ENCODE data around the gene MOV10L1.
A peak's percentile ranks its signal among the peaks of the same experiment; 100 is the strongest.
"Not testable (repeated sequence)": the region's sequence is repeated elsewhere in the genome, so short reads cannot be mapped to it uniquely, and the experiment has no call there.

Gene MOV10L1

DNA sequence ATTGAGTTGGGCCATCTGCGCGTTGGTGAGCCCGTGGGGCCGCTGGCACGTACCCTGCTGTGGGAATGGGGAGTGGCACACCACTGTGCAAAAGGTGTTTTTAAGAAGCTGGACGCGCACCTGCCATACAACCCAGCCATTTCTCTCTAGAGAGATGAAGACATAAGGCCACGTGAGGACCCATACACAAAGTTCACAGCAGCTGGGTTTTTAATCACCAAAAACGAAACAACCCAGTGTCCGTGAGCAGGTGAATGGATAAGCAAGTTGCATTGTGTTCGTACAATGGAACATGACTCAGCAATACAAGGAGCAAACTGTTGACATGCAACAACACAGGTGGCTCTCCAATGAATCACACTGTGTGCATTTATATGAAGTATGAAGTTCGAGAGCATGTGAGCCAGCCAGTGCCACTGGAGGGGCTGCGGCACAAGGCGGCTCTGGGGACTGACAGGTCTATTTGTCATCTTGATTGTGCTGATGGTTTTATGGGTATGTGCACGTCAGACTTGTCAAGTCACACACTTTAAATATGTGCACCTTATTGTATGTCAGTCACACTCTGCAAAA lies 50.1 kb downstream of the MOV10L1 start:
- DNase-seq, result no peak

DNA sequence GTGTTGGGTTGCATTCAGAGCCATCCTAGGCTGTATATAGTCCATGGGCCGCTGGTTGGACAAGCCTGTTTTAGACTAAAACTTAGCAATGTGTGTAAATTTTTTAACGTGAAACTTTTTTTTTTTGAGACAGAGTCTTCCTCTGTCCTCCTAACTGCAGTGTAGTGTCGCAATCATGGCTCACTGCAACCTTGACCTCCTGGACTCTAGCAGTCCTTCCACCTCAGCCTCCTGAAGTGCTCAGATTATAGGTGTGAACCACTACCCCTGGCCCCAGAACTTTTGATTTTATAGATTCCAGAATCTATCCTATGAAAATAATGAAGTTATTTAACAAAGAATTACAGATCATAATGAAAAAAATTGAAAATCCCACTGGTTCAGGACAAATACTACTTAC lies 50.8 kb downstream of the MOV10L1 start:
- no peak for DNase-seq

DNA sequence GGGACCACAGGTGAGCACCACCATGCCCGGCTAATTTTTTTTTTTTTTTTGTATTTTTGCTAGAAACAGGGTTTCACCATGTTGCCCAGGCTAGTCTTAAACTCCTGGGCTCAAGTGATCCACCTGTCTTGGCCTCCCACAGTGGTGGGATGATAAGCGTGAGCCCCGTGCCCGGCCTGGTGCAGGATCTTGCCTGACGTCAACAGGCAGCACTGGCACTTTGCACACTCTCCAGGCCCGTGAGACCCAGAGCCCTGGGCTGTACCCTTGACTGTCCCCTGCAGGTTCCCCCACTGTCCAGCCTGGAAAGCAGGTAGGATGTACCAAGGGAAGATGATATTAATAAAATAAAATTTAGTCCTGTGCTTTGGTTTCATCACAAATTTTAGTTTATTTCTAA lies 51.7 kb downstream of the MOV10L1 start:
- no peak for DNase-seq

DNA sequence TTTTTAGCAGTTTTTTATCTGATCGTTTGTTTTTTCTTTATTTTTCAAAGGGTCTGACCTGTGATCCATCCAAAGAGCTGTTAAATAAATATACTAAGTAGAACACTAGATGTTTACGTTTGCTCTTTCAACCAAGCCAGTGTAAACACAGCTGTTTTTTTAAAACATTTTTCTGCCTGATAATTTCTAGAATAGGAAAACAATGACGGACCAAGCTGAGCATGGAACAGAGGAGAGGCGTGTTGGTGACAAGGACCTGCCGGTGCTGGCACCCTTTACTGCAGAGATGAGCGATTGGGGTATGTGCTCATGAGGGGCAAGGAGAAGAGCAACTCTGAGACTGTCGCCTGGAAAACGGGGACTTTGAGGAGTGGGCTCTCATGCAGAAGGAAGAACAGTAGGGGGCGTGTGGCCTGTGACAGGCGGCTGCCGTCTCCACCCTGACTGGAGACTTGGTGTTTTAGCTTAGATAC lies 52.1 kb downstream of the MOV10L1 start:
- no peak for DNase-seq

DNA sequence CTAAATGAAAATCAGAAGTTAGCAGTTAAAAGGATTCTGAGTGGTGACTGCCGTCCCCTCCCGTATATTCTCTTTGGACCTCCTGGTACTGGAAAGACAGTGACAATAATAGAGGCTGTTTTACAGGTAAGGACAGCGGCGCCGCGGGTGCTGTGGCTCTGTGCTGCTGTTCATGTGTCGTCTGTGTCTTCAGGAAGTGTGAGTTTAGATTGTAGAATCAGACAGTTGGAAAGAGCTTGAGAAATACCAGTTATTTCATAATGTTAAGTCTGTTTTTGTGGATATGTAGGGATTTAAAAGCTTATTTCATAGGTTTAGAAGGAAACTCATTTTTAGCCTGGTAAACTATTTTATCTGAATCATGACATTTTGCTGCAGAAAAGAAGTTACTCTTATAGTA lies 53.3 kb downstream of the MOV10L1 start:
- no peak for DNase-seq

DNA sequence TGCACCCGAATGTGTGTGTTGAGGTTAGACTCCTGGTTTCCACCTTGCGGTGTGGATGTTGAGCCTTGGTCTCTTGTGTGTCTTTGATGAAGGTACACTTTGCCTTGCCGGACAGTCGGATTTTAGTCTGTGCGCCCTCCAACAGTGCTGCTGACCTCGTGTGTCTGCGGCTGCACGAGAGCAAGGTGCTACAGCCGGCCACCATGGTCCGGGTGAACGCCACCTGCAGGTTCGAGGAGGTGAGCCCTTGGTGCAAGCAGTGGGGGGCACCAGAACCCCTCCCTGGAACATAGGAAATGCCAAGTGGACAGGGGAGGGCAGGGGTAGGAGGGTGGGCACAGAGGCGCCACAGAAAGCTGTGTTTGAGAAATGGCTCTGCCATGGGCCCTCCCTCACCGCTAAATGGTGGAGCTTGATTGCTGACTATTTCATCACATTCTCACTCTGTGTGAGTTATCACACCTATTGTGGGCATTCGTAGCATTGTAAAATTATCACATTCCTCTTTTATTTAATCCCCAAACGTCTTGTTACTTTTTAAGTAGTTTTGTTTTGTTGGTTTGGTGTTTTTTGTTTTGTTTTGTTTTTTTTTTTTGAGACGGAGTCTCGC lies 54.3 kb downstream of the MOV10L1 start:
- DNase-seq, result no peak

DNA sequence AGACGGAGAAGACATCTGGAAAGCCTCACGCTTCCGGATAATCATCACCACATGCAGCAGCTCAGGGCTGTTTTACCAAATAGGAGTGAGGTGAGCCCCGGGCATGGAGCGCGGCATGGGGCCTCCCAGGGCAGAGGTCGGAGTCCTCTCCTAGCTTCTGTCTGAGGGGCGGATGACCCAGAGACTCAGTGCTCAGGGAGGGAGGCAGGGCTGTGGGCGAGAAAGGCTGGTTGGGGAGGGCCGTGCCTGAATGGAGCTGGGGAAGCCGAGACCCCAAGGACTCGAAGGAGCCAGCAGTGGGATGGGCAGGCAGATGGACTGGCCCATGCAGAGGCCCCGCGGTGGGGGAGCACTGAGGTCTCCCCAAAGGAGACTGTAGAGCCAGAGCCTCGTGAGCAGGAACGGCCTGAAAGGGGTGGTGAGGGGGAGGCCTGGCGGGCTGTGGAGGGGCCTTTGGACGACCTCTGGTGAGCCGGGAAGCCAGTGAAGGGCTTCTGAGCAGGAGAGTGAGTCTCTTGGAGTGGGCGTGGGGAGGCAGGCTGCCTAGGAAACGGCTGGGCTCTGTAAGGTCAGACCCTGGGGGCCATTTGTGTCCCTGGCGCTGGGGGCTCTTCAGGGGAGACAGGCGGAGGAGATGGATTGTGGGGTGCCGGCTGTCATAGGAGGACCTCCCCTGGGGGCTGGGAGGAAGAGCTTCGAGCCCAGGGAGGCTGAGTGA lies 56.1 kb downstream of the MOV10L1 start:
- DNase-seq, result no peak

DNA sequence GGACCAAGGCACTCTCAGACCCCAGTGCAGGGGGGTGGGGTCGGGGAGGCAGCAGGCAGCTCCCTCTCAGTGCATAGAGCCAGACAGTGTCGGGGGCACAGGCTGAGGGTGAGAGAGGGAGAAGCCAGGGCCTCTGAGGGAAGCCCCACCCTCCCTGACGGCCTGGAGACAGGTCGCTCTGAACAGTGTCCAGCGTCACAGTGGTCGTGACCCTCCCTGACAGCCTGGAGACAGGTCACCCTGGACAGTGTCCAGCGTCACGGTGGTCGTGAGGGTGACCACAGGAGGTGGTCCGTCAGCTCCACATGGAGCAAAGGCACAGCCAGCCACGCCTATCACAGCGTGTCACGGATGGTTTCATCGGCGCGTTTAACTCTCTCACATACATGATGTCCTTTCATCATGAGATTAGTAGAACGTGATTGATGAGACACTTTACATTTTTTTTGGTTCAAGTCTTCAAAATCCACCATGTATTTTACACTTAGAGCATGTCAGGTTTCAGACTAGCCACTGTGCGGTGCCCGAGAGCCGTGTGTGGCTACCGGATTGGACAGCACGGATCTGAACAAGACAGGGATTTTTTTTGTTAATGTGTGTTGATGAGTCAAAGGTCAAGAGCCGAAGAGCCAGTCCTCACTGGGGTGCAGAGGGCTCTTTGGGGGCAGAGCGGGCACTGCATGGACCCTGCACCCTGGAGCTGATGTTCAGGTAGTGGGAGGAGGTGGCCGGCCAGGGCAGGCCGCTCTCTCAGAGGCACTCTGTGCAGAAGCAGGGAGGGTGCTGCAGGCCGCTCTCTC lies 56.8 kb downstream of the MOV10L1 start:
- no peak for DNase-seq

DNA sequence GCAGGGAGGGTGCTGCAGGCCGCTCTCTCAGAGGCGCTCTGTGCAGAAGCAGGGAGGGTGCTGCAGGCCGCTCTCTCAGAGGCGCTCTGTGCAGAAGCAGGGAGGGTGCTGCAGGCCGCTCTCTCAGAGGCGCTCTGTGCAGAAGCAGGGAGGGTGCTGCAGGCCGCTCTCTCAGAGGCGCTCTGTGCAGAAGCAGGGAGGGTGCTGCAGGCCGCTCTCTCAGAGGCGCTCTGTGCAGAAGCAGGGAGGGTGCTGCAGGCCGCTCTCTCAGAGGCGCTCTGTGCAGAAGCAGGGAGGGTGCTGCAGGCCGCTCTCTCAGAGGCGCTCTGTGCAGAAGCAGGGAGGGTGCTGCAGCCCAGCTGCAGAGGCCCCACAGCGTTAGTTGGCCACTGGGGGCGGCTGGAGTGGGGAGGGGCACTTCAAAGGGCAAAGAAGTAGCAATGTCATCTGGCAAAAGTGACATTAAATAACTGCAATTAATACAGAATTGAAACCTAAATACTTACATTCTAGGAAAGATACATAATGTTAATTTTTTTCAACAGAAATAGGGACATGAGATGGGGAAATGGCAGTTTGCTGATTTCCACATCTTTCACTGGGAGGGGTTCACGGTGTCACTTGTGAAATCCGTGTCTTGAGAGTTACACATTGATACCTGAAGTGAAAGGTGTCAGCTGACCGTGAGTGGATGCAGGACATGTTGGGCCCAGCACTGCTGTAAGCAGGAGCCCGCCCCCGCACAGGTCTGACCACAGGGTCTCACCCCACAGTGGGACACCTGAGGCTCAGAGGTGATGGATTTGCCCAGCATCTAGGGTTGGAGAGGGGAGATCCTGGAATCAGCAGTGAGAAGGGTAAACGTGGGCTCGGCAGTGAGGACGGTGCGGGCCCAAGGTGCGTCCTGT lies 57.7 kb downstream of the MOV10L1 start:
- DNase-seq, result not testable (repeated sequence)

DNA sequence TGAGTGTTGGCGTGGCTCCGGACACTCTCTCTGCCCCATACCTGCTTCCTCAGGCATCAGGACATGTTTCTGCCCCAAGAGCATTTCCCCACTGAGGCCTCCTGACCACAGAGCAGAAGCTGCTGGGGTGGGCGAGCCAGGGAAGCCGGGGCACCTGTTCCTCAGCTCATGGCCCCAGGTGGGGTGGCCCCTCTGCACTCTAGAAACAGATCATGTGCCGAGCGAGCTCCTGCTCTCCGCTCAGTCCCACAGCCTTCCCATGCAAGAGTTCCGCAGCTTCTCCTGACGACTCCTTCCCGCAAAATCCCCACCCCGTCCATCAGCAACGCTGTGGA lies 58.3 kb downstream of the MOV10L1 start:
- DNase-seq, result no peak

DNA sequence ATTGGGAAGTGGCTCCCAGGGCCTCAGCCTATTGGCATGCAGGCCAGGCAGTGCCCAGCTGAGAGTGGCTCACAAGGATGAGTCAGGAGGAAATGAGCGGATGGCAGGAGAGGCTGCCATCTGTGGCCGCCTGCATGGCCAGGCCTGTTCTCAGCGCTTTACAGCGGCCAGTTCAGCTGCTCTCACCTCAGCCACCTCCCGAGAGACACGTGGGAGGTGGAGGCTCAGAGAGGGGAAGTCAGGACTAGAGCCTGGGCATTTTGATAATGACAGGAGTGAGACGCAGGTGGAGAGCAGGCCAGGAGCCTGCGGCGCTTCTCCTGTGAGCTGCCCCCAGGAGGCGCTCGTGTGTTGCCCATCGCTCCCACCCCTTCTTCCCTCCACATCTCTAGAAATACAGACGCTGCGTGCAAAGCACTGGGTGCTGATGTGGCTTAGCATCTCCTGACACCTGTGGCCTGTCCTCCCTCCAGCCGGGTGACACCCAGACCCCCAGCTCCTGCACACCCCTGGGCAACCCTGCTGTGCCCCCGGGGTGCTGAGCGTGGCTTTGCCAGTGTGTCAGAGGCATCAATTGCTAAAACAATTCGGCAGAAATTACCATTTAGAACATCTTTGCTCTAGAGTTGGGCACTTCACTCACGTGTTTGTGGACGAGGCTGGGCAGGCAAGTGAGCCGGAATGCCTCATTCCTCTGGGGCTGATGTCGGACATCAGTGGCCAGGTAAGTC lies 59.4 kb downstream of the MOV10L1 start:
- DNase-seq, result peak; percentile 61

DNA sequence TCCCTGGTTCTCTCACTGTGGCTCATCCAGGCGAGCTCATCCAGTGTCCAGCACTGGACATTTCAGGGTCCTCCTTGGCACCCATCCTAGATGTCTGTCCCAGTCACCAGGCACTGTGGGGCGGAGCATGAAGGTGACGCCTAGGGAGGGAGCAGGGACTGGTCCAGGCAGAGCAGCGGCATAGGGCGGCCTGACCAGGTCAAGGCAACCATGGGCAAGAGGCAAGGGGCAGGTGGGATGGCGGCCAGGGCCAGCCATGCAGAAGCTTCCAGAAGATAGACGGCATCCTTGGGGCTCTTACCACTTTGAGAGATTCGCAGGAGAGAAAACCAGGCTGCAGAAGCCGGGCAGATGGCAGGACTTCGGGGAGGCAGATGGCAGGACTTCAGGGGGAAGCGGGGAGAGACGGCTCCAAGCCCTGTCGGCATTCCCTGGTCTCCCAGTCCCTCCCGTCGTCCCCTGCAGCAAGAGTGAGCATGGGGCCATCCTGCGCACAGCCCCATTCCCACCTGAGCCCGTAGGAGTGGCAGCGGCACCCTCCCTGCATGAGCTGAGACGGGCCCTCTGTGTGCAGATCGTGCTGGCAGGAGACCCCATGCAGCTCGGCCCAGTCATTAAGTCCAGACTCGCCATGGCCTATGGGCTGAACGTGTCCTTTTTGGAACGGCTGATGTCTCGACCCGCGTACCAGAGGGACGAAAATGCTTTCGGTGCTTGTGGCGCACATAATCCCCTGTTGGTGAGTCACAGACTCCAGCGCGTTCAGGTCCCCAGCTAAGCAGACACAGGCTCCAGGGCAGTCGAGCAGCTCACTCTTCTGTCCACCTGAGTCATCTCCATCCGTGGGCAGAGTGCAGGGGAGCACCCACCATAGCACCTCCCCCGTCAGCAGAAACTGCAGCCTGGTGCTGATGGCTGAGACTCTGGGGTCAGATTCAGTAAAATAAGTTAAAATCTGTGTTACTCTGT lies 60.6 kb downstream of the MOV10L1 start:
- DNase-seq, result no peak

DNA sequence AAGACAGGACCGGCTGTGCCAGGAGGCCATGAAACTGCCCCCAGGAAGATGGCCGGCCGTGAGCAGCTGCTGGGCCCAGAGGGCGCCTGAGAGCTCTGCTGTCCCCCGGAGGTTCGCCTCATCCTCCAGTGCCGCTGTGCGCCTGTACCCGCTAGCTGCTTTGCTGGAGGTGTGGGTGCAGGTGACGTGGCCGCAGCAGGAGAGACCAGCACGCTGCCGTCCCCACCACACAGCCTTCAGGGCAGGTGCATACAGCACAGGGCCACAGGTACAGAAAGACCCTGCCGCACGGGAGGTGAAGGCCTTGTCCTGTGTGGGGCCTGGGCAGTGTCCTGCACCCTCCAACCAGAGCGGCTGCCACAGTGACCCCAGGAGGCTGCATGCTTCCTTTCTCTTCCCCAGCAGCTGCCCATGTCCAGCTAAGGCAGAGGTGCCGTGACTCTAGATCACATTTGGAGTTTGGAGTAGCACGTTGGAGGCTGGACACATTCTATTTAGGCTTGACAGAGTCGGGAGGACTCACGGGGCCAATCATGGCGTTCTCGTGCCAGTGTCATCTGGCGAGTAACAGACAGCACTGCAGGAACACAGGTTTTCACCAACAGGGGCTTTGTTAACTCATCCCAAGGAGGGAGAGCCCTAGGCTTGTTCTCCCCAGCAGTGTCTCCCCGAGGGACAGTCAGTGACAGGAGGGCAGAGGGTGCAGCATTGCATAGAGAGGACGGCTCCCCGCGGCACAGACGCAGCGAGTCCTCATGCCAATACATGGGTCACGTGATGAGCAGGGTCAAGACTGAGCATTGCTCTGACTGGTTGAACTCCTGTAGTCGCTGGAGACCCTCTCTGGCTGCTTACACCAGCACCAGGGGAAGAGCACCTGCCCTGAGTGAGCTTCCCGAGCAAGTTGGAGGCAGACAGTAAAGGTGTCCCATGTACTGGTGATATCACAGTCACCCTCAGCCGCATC lies 62.0 kb downstream of the MOV10L1 start:
- no peak for DNase-seq

DNA sequence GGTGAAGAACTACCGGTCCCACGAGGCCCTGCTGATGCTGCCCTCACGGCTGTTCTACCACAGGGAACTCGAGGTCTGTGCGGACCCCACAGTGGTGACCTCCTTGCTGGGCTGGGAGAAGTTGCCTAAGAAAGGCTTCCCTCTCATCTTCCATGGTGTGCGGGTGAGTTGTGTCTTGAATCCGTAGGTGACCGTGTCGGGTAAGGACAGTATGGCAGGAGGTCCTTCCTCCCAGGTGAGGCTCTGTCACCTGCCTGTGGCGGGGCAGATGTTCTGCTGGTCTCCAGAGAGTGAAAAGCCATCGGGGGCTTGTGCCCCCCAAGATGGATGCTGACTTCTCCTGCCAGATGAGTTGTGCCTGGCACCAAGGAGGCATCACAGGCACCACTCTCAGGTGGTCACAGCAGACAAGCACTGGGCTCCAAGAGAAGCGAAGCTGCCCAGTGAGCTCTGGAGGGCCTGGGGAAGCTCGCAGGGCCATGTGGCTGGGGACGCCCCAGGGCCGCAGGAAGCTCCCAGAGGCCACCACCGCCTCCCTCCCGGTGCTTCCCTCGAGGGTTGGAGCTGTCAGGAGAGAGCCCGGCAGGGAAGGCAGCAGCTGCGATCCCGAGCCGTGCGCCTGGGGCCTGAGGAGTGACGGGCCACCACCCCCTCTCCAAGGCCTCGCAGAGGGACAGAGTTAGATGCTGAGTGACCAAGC lies 63.4 kb downstream of the MOV10L1 start:
- no peak for DNase-seq

DNA sequence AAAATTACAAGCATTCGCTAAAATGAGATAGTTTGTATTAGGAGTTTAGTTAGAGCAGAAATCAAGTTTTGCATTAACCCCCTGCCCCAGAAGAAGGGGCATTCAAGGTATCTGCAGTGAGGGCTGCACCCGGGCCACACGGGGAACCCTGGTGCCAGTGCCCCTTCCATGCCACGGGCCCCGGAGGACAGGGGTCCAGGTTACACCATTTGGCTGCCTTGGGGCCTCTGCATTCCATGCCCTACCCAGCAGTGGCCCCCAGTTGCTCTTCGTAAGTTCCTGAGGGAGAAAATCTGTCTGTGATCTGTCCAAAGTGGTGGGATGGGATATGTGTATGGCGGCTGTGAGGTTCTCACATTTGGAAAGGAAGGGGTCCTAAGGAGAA lies 63.9 kb downstream of the MOV10L1 start:
- no peak for DNase-seq

DNA sequence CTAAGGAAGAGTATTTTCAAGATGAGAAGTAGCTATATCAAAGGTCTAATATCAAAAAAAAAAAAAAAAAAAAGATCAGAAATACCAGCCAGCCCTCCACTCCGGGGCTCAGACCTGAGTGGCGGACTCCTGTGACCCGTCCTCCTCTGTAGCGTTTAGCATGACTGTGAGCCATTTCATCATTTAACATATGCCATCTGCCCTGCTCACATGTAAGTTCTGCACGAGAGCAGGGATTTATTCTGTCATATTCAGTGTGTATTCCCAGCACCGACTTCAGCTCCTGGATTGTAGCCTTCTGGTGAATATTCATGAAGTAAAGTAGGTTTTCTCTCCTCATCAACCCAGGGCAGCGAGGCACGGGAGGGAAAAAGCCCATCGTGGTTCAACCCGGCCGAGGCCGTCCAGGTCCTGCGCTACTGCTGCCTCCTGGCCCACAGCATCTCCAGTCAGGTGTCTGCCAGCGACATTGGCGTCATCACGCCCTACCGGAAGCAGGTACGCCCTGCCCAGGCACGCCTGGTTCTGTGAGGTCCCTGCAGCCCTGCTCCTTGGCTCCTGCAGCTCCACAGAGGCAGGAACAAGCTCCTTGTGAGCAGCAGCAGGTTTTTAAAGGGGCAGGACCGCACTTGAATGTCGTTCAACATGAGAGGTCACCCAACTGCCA lies 68.0 kb downstream of the MOV10L1 start:
- DNase-seq, result no peak

DNA sequence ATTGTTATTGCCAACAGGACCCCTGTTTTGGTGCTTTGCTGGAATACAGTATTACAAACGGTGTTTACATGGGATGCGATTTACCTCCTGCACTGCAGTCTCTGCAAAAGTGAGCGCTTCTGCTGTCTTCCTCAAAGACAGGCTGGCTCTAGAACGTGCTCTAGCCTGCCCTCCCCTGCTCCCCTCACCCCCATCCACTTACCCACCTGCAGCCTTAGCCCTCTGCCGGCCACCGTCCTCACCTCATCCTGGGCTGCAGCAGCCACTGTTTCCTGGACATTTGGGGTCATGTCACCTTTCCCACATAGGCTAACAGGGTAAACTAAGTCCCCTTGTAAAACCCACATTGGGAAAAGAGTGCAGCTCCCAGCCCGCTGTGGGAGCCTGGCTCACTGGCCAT lies 71.1 kb downstream of the MOV10L1 start:
- no peak for DNase-seq
